Measurements from ENCODE around the gene ATIC. TPM values are rescaled to one million over a fixed set of nuclear protein-coding genes. Genes with fewer than 3 reads are reported as not detected.

ATIC gene
- polyA plus RNA-seq, 1 donor, result 129 TPM

DNA sequence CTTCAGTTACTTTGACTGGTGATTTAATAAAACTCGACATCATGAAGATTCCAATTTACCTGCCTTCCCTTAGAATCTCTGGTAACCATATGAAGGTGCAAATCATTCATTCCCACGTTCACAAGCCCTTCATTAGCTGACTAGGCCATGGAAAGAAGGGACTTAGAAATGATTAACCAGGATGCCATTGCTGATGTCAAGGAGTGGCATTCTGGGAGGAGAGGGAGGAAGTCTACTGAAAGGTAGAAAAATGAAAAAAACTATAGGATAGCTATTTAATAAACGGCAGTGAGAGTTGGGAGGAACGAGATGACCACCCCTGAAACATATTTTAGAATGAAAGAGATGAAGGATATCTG lies 1.4 kb downstream of the ATIC start:
- no peaks in the 10 kb centered on the region for H3K9me3 ChIP-seq (ENCODE audit: control insufficient read depth, low read depth, low read length)
- H3K4me1 ChIP-seq (ENCODE audit: control insufficient read depth, insufficient read depth, low read length), result peaks cover 4% of the 10 kb centered on the region
- peak in 1 of 2 donors; percentile 55 for DNase-seq
- H3K27ac ChIP-seq (ENCODE audit: low read length), result peak overlapping the region; percentile 16
- WGBS (ENCODE audit: insufficient coverage, low lambda C conversion rate), result no CpG with 5 or more reads among the region's 4 CpGs
- peaks cover 8% of the 10 kb centered on the region for H3K36me3 ChIP-seq (ENCODE audit: control insufficient read depth, insufficient read depth, low read length)
- no peak overlapping the region for H3K4me3 ChIP-seq (ENCODE audit: low read length)
- no peaks in the 10 kb centered on the region for H3K27me3 ChIP-seq (ENCODE audit: control insufficient read depth, insufficient read depth, low read length)

DNA sequence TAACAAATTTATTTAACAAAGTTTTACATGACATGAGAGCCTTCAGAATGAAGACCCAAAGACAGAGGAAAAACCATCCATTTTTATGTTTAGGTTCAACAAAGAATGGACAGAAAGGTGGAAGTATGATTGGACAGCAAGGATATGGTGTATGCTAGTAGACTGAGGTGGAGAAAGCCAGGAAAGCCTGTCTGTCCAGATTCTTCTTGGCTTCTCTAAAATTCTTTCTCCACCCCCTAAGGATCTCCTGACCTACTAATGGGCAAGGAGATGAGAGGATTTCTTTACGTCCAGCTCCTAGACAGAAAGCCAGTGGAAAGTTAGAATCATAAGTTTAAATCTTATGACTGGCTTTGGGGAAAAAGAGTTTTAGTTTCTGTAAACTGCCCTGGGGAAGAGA lies 3.0 kb downstream of the ATIC start:
- peaks cover 22% of the 10 kb centered on the region for H3K36me3 ChIP-seq (ENCODE audit: control insufficient read depth, insufficient read depth, low read length)
- WGBS (ENCODE audit: insufficient coverage, low lambda C conversion rate), result no CpG with 5 or more reads among the region's 1 CpG
- H3K4me3 ChIP-seq (ENCODE audit: low read length), result no peak overlapping the region
- no peaks in the 10 kb centered on the region for H3K27me3 ChIP-seq (ENCODE audit: control insufficient read depth, insufficient read depth, low read length)
- no peak for DNase-seq
- H3K9me3 ChIP-seq (ENCODE audit: control insufficient read depth, low read depth, low read length), result no peaks in the 10 kb centered on the region
- no peak overlapping the region for H3K27ac ChIP-seq (ENCODE audit: low read length)
- peaks cover 4% of the 10 kb centered on the region for H3K4me1 ChIP-seq (ENCODE audit: control insufficient read depth, insufficient read depth, low read length)

DNA sequence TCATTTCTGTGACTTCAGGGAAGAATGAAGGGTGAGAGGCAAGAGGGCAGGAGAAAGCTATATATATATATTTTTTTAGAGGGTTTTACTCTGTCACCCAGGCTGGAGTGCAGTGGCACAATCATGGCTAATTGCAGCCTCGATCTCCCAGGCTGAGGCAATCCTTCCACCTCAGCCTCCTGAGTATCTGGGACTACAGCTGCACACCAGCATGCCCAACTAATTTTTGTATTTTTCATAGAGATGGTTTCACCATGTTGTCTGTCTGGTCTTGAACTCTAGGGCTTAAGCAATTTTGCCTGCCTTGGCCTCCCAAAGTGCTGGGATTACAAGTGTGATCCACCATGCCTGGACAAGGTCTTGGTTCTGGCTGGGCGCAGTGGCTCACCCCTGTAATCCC lies 3.4 kb downstream of the ATIC start:
- H3K27ac ChIP-seq (ENCODE audit: low read length), result no peak overlapping the region
- peaks cover 4% of the 10 kb centered on the region for H3K4me1 ChIP-seq (ENCODE audit: control insufficient read depth, insufficient read depth, low read length)
- no peaks in the 10 kb centered on the region for H3K27me3 ChIP-seq (ENCODE audit: control insufficient read depth, insufficient read depth, low read length)
- no peaks in the 10 kb centered on the region for H3K9me3 ChIP-seq (ENCODE audit: control insufficient read depth, low read depth, low read length)
- no peak for DNase-seq
- H3K4me3 ChIP-seq (ENCODE audit: low read length), result no peak overlapping the region
- no CpG with 5 or more reads among the region's 2 CpGs for WGBS (ENCODE audit: insufficient coverage, low lambda C conversion rate)
- peaks cover 25% of the 10 kb centered on the region for H3K36me3 ChIP-seq (ENCODE audit: control insufficient read depth, insufficient read depth, low read length)

DNA sequence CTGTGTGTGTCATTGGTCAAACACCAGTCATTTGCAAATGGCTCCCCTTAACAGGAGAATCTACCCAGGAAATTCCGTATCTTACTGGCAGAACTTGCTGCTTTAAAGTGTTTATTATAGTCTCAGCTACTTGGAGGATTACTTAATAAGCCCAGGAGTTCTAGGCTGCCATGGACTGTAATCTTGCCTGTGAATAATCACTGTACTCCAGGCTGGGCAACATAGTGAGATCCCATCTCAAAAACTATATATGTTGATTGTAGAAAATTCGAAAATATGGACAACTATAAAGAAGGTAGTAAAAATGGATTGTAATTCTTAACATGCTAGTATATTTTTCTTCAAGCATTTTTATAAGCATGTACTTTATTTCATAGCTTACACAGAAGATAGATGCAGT lies 4.5 kb downstream of the ATIC start:
- WGBS (ENCODE audit: insufficient coverage, low lambda C conversion rate), result 100% methylated on average over 1 of the region's 2 CpGs
- Histone ChIP-seq H3K4me1 (ENCODE audit: control insufficient read depth, insufficient read depth, low read length) (peaks cover 4% of the 10 kb centered on the region), H3K27me3 (ENCODE audit: control insufficient read depth, insufficient read depth, low read length) (no peaks in the 10 kb centered on the region), H3K4me3 (ENCODE audit: low read length) (no peak overlapping the region), H3K27ac (ENCODE audit: low read length) (no peak overlapping the region), H3K36me3 (ENCODE audit: control insufficient read depth, insufficient read depth, low read length) (peaks cover 36% of the 10 kb centered on the region), H3K9me3 (ENCODE audit: control insufficient read depth, low read depth, low read length) (no peaks in the 10 kb centered on the region)
- DNase-seq, result no peak

DNA sequence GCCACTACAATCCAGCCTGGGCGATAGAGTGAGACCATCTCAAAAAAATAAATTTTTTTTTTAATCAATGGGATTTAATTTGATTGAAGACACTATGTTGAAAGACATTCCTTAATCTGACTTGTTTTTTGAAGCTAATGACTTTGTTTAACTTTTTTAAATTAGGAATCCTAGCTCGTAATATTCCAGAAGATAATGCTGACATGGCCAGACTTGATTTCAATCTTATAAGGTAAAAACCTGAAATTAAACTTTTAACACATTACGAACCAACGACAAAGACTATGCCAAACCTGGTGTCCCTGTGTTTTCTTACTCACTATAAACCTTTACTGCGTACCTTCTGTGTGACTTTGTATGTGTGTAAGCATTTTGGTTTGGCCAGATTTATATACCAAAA lies 7.6 kb downstream of the ATIC start:
- no peaks in the 10 kb centered on the region for H3K27me3 ChIP-seq (ENCODE audit: control insufficient read depth, insufficient read depth, low read length)
- no peak overlapping the region for H3K27ac ChIP-seq (ENCODE audit: low read length)
- peaks cover 52% of the 10 kb centered on the region for H3K36me3 ChIP-seq (ENCODE audit: control insufficient read depth, insufficient read depth, low read length)
- H3K4me3 ChIP-seq (ENCODE audit: low read length), result no peak overlapping the region
- no peak for DNase-seq
- no CpG with 5 or more reads among the region's 5 CpGs for WGBS (ENCODE audit: insufficient coverage, low lambda C conversion rate)
- no peaks in the 10 kb centered on the region for H3K9me3 ChIP-seq (ENCODE audit: control insufficient read depth, low read depth, low read length)
- H3K4me1 ChIP-seq (ENCODE audit: control insufficient read depth, insufficient read depth, low read length), result no peaks in the 10 kb centered on the region

DNA sequence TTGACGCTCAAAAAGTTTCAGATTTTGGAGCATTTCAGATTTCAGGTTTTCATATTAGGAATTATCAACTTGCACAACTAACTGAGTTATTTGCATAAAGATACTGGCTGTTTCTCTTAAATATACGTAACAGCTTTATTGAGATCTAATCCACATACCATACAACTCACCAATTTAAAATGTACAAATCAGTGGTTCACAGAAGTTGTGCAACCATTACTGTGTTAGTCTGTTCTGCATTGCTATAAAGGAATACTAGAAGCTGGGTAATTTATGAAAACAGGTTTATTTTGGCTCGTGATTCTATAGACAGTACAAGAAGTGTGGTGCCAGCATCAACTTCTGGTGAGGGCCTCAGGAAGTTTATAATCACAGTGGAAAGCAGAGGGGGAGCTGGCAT lies 8.2 kb downstream of the ATIC start:
- no CpG with 5 or more reads among the region's 3 CpGs for WGBS (ENCODE audit: insufficient coverage, low lambda C conversion rate)
- no peak for DNase-seq

DNA sequence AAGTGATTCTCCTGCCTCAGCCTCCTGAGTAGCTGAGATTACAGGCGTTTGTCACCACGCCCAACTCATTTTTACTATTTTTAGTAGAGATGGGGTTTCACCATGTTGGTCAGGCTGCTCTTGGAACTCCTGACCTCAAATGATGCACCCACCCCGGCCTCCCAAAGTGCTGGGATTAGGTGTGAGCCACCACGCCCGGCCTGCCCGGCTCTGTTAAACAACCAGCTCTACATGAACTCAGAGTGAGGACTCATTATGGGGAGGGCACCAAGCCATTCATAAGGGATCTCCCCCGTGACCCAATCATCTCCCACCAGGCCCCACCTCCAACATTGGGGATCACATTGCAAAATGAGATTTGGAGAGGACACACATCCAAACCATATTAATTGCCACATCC lies 8.8 kb downstream of the ATIC start:
- WGBS (ENCODE audit: insufficient coverage, low lambda C conversion rate), result no CpG with 5 or more reads among the region's 7 CpGs
- no peak overlapping the region for H3K27ac ChIP-seq (ENCODE audit: low read length)
- no peaks in the 10 kb centered on the region for H3K27me3 ChIP-seq (ENCODE audit: control insufficient read depth, insufficient read depth, low read length)
- no peak overlapping the region for H3K4me3 ChIP-seq (ENCODE audit: low read length)
- DNase-seq, result no peak
- peaks cover 55% of the 10 kb centered on the region for H3K36me3 ChIP-seq (ENCODE audit: control insufficient read depth, insufficient read depth, low read length)
- H3K4me1 ChIP-seq (ENCODE audit: control insufficient read depth, insufficient read depth, low read length), result no peaks in the 10 kb centered on the region
- no peaks in the 10 kb centered on the region for H3K9me3 ChIP-seq (ENCODE audit: control insufficient read depth, low read depth, low read length)

More for the DNA sequence above, 8.2 kb downstream of the ATIC start:
- no peaks in the 10 kb centered on the region for H3K27me3 ChIP-seq (ENCODE audit: control insufficient read depth, insufficient read depth, low read length)
- no peak overlapping the region for H3K27ac ChIP-seq (ENCODE audit: low read length)
- peaks cover 52% of the 10 kb centered on the region for H3K36me3 ChIP-seq (ENCODE audit: control insufficient read depth, insufficient read depth, low read length)
- H3K4me3 ChIP-seq (ENCODE audit: low read length), result no peak overlapping the region
- no peaks in the 10 kb centered on the region for H3K9me3 ChIP-seq (ENCODE audit: control insufficient read depth, low read depth, low read length)
- no peaks in the 10 kb centered on the region for H3K4me1 ChIP-seq (ENCODE audit: control insufficient read depth, insufficient read depth, low read length)

DNA sequence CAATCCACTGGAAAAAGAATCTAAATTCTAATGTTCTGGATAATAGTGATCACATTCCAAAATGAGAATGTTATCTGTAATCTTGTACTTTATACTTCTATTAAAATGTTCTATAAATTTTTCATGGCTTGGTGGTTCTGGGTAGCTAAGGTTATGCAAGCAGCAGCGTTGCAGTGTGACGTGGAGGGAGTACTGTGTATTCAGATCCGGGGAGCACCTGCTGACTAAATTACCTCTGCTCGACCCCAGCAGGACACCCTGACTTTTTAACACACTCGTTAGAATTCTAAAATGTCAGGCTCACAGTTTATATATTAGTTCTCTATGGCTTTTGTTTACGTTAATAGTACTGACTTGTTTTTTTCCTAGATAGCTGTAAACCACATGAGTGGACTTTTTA lies 13.0 kb downstream of the ATIC start:
- H3K4me3 ChIP-seq (ENCODE audit: low read length), result no peak overlapping the region
- H3K27me3 ChIP-seq (ENCODE audit: control insufficient read depth, insufficient read depth, low read length), result no peaks in the 10 kb centered on the region
- DNase-seq, result no peak
- H3K27ac ChIP-seq (ENCODE audit: low read length), result no peak overlapping the region
- whole genome bisulfite sequencing (ENCODE audit: insufficient coverage, low lambda C conversion rate), result 80% methylated on average over 1 of the region's 6 CpGs
- H3K4me1 ChIP-seq (ENCODE audit: control insufficient read depth, insufficient read depth, low read length), result no peaks in the 10 kb centered on the region
- peaks cover 70% of the 10 kb centered on the region for H3K36me3 ChIP-seq (ENCODE audit: control insufficient read depth, insufficient read depth, low read length)
- no peaks in the 10 kb centered on the region for H3K9me3 ChIP-seq (ENCODE audit: control insufficient read depth, low read depth, low read length)

DNA sequence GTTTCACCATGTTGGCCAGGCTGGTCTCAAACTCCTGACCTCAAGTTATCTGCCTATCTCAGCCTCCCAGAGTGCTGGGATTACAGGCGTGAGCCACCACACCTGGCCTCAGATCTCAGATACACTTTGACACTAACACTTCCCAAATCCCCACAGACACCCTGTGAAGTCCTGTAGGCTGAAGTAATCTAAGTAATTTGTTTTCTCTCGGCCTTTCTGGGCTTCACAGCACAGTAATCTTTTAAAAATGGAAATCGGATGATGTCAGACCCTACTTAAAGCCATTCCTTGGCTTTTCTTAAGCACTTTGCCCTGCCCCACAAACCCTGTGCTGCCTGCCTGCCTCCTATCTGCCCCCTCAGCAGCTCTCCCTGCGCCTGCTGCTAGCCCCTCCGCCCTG lies 16.2 kb downstream of the ATIC start:
- no peak overlapping the region for H3K27ac ChIP-seq (ENCODE audit: low read length)
- peaks cover 47% of the 10 kb centered on the region for H3K36me3 ChIP-seq (ENCODE audit: control insufficient read depth, insufficient read depth, low read length)
- no peak overlapping the region for H3K4me3 ChIP-seq (ENCODE audit: low read length)
- H3K27me3 ChIP-seq (ENCODE audit: control insufficient read depth, insufficient read depth, low read length), result no peaks in the 10 kb centered on the region
- peaks cover 18% of the 10 kb centered on the region for H3K4me1 ChIP-seq (ENCODE audit: control insufficient read depth, insufficient read depth, low read length)
- WGBS (ENCODE audit: insufficient coverage, low lambda C conversion rate), result 100% methylated on average over 1 of the region's 5 CpGs
- DNase-seq, result no peak
- H3K9me3 ChIP-seq (ENCODE audit: control insufficient read depth, low read depth, low read length), result no peaks in the 10 kb centered on the region

DNA sequence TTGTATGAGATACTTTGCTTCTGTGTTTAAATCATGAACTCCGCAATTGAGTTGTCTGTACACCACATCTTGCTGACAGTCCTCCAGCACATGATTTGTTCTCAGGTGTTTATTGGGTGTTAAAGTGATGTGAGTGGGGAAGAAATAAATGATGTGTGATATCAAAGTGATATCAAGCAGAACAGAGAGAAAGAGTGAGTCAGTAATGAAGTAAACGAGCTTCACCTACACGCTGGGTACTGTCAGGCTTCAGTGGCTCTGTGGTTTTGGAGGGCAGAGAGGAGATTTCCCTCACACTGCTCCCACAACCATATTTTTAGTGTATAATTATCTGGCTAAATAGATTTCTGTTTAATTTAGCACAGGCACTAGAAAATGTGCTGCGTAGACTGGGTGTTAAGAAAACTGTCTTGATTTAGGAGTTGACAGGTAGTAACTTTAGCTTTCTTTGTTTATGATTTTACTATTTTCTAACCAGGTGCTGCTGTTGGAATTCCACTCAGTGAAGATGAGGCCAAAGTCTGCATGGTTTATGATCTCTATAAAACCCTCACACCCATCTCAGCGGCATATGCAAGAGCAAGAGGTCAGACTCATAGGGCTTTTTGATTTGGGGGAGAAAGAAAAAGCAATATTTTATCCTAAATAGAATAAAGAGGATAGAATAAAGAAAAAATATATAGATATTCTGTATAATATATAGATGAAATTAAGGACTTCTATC lies 21.2 kb downstream of the ATIC start:
- no CpG with 5 or more reads among the region's 5 CpGs for WGBS (ENCODE audit: insufficient coverage, low lambda C conversion rate)
- H3K9me3 ChIP-seq (ENCODE audit: control insufficient read depth, low read depth, low read length), result no peaks in the 10 kb centered on the region
- H3K4me3 ChIP-seq (ENCODE audit: low read length), result no peak overlapping the region
- peak; percentile 81 to 89 for DNase-seq
- peaks cover 26% of the 10 kb centered on the region for H3K4me1 ChIP-seq (ENCODE audit: control insufficient read depth, insufficient read depth, low read length)
- no peaks in the 10 kb centered on the region for H3K27me3 ChIP-seq (ENCODE audit: control insufficient read depth, insufficient read depth, low read length)
- peaks cover 31% of the 10 kb centered on the region for H3K36me3 ChIP-seq (ENCODE audit: control insufficient read depth, insufficient read depth, low read length)
- H3K27ac ChIP-seq (ENCODE audit: low read length), result peak overlapping the region; percentile 78

Measured in large intestine (tissue), 3 donors.